Camera-type eye (tissue), 1 donor: ENCODE results near the gene POU4F2. TPM values are rescaled to one million over a fixed set of nuclear protein-coding genes. Genes with fewer than 3 reads are reported as not detected.

ENCODE experiments used
- total RNA-seq: library from RNA; depleted of rRNA; stranded (reverse); fragments of >200 nt; gene quantifications from one replicate; pipeline ENCODE4 v1.2.3, GENCODE V29; 2014

Gene POU4F2, protein sequence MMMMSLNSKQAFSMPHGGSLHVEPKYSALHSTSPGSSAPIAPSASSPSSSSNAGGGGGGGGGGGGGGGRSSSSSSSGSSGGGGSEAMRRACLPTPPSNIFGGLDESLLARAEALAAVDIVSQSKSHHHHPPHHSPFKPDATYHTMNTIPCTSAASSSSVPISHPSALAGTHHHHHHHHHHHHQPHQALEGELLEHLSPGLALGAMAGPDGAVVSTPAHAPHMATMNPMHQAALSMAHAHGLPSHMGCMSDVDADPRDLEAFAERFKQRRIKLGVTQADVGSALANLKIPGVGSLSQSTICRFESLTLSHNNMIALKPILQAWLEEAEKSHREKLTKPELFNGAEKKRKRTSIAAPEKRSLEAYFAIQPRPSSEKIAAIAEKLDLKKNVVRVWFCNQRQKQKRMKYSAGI
- 7.9 TPM for total RNA-seq

DNA sequence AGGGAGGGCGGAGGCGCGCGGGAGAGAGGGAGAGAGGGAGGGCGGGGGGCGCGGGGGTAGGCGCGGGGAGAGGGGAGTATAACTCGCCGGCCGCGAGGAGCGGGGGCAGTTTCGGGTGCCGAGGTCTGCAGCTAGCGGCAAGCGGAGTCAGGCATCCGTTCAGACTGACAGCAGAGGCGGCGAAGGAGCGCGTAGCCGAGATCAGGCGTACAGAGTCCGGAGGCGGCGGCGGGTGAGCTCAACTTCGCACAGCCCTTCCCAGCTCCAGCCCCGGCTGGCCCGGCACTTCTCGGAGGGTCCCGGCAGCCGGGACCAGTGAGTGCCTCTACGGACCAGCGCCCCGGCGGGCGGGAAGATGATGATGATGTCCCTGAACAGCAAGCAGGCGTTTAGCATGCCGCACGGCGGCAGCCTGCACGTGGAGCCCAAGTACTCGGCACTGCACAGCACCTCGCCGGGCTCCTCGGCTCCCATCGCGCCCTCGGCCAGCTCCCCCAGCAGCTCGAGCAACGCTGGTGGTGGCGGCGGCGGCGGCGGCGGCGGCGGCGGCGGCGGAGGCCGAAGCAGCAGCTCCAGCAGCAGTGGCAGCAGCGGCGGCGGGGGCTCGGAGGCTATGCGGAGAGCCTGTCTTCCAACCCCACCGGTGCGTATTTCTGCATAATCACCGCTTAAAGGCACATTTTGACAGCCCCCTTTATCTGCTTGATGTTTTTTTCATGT lies at the start of gene POU4F2:
POU4F2 (plus strand) TSS at position 108 of the 720 bp plus-strand sequence; CDS start at position 356, 248 bp downstream.

Other genes with a start within 250 kb of the POU4F2 start
- gene SLC10A7, start 117.0 kb upstream of the POU4F2 start, total RNA-seq: 28.3 TPM